GM21737 (cell line): ENCODE data around the gene SLC25A25.

Source experiments
- ATAC-seq: cut with Tn5 transposase; IDR thresholded peaks from one replicate; pipeline ENCODE4 v1.9.1; 2021; ENCODE audit warnings: mild to moderate bottlenecking, moderate library complexity; ENCODE audit not compliant: unreplicated experiment

SLC25A25 gene

GRCh38 chr9:128096616-128097536 is 28.8 kb downstream of the SLC25A25 start:
- ATAC-seq = no peak

GRCh38 chr9:128097543-128098296 is 29.7 kb downstream of the SLC25A25 start:
- ATAC-seq = no peak

GRCh38 chr9:128098297-128099230 is 30.5 kb downstream of the SLC25A25 start:
- no peak for ATAC-seq

- ATAC-seq = no peak
These were observed 31.3 kb downstream of the SLC25A25 start for GRCh38 chr9:128099231-128099931.

GRCh38 chr9:128099932-128100491 is 32.0 kb downstream of the SLC25A25 start:
- no peak for ATAC-seq

- no peak for ATAC-seq
These were observed 32.5 kb downstream of the SLC25A25 start for GRCh38 chr9:128100581-128100980.

GRCh38 chr9:128101231-128101661 is 33.2 kb downstream of the SLC25A25 start:
- no peak for ATAC-seq

GRCh38 chr9:128101690-128102089 is 33.7 kb downstream of the SLC25A25 start:
- no peak for ATAC-seq

- ATAC-seq = no peak
These were observed 34.2 kb downstream of the SLC25A25 start for GRCh38 chr9:128102196-128102595.

GRCh38 chr9:128102861-128103588 is 35.0 kb downstream of the SLC25A25 start:
- ATAC-seq = no peak

GRCh38 chr9:128103589-128103962 is 35.5 kb downstream of the SLC25A25 start:
- ATAC-seq = no peak

GRCh38 chr9:128104171-128104618 is 36.2 kb downstream of the SLC25A25 start:
- no peak for ATAC-seq

- ATAC-seq = no peak
These were observed 37.6 kb downstream of the SLC25A25 start for GRCh38 chr9:128105538-128106175.

- no peak for ATAC-seq
These were observed 38.3 kb downstream of the SLC25A25 start for GRCh38 chr9:128106181-128106939.

- ATAC-seq = no peak
These were observed 39.0 kb downstream of the SLC25A25 start for GRCh38 chr9:128106940-128107467.

- ATAC-seq = no peak
These were observed 39.6 kb downstream of the SLC25A25 start for GRCh38 chr9:128107468-128108268.
